ENCODE data around the gene RGPD8. TPM values are rescaled to one million over a fixed set of nuclear protein-coding genes. Genes with fewer than 3 reads are reported as not detected.

The RGPD8 gene
- total and polyA plus RNA-seq, 2 of the 8 experiments (the other 6 are each of a cell fraction or from before 2014, with no cell fraction given) = 0.51 to 8.2 TPM

GRCh38 chr2:112451317-112451716 lies 17.9 kb upstream of the RGPD8 start (continued):
- TF ChIP-seq CEBPB (IDR thresholded peaks at IDR 0.05; ENCODE audit: low read depth, low read length) (no peak), BRCA1 (IDR thresholded peaks at IDR 0.05; ENCODE audit: low read depth, low read length) (no peak), ZNF274 (IDR thresholded peaks at IDR 0.05; ENCODE audit: borderline replicate concordance, extremely low read depth, low read length) (no peak), TAF1 (IDR thresholded peaks at IDR 0.05; ENCODE audit: low read depth, low read length) (no peak)

Measured in H1 (cell line).